ENCODE results near the gene MRPL21.

Gene MRPL21

GRCh38 chr11:68934666-68935065 is 31.0 kb upstream of the MRPL21 start:
- DNase-seq, result no peak

- no peak for DNase-seq
These were observed 30.7 kb upstream of the MRPL21 start for GRCh38 chr11:68934321-68934645.

DNA sequence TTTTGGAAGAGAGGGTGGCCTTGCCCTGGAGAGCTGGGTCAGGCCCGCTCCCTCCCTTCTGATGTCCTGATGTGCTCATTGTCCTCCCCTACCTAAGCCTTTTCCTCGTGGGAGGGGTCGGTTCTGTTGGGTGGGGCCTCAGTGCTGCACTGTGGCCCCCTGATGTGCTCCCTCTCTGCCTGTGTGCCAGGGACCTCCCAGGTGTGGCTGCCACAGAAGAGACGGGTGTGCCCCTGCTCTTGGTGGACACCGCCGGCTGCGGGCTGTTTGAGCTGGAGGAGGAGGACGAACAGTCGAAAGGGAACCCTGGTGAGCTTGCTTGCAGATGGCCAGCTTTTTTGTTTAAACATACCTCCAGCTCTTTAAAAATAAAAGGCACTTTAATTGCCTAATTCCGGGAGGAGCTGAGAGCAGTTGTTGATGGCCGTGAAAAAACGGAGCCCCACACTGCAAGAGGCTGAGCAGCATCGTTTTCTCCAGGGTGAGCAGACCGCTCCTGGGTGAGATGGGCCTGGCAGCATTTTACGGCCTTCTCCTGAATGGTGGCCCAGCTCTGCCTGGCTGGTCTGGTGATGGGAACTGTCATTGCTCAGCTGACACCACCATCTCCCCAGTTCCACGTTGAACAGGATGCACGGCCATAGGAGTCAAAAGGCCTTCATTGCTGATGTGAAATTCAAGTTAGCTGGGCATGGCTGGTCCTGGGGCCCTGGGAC is 30.1 kb upstream of the MRPL21 start:
- no peak for DNase-seq

GRCh38 chr11:68932933-68933577 is 29.4 kb upstream of the MRPL21 start:
- no peak for DNase-seq

- DNase-seq, result no peak
These were observed 28.7 kb upstream of the MRPL21 start for GRCh38 chr11:68932358-68932757.

GRCh38 chr11:68931911-68932310 is 28.3 kb upstream of the MRPL21 start:
- no peak for DNase-seq

DNA sequence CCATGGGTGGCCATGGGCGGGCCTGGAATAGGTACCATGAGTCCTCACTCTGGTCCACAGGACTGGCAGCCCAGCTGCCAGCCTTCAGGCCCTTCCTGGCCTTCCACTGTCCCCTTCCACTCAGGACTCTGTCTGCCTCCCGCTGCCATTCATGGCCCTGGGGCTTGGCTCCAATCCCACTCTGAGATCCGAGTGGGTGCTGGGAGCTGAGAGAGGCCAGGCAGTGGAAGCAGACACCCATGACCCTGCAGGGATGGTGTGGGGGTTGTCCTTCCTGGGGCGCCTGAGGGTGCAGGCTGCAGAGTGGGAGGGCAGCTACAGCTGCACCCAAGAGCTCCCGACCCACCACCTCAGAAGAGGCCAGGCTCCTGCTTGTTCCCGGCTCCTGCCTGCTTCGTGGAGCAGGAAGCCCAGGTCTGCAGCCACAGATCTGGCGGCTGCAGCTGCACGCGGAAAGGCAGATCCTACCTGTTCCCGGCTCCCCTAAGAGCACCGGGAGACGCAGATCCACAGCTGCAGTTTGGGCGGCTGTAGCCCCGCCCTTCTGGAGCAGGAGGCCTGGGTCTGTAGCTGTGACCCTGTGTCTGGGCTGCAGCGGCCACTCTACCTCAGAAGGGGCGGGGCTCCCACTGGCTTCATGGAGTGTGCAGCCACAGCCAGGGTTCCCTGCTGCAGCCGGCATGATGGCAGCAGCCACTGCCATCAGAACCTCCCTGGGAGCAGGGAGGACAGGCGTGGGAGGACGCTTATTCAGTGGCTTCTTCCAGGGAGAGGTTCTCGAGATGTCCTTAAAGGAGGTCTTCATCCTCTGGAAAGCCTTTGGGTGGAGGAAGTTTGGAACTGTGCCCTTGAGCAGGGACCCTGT is 27.6 kb upstream of the MRPL21 start:
- DNase-seq, result no peak

DNA sequence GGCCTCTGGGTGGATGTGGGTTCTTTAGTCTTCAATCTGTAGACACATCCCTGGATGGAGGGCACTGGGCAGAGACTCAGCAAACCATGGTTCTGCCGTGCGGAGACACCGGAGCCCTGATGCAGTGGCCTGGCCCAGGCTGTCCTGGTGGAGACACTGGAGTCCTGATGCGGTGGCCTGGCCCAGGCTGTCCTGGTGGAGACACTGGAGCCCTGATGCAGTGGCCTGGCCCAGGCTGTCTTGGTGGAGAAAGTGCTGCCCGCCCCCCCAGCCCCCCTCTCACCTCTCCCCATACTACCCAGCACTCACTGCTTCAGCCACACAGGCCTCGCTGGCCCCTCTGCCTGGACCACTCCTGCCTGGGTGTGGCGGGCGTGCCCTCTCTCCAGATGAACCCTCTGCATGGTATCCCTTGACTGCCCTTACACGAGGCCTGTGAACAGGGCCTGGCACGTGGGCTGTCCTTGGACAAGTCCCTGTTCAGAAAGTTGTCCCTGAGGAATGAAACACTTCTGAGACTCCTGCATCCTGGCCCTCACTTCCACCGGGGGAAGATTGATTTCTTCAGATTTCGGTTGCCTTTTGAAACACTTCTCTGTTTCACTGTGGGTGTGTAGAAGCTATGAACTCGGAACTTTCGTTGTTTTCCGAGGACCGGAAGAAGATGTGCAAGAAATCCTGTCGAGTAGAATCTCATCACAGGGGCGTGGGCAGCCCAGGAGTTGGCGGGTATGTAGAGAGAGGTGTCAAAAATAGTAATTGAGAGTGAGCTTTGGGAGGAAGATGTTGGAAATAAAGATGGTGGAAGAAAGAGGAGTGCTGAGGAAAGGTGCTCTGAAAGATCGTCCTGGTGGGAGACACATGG is 26.3 kb upstream of the MRPL21 start:
- DNase-seq, result no peak

DNA sequence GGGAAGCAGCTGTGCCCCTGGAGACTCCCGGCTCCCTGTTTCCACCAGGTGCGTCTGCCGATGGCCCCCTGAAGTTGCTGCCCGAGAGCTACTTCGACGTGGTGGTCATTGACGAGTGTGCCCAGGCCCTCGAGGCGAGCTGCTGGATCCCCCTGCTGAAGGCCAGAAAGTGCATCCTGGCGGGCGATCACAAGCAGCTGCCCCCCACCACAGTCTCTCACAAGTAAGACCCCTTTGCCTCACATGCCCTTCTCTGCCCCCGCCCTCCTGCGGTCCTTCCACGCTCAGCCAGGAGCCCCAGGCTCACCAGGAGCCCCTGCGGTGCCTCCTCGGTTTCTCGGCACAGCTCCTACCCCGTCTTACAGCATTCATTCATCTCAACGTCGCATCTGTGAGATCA is 25.5 kb upstream of the MRPL21 start:
- DNase-seq, result no peak

DNA sequence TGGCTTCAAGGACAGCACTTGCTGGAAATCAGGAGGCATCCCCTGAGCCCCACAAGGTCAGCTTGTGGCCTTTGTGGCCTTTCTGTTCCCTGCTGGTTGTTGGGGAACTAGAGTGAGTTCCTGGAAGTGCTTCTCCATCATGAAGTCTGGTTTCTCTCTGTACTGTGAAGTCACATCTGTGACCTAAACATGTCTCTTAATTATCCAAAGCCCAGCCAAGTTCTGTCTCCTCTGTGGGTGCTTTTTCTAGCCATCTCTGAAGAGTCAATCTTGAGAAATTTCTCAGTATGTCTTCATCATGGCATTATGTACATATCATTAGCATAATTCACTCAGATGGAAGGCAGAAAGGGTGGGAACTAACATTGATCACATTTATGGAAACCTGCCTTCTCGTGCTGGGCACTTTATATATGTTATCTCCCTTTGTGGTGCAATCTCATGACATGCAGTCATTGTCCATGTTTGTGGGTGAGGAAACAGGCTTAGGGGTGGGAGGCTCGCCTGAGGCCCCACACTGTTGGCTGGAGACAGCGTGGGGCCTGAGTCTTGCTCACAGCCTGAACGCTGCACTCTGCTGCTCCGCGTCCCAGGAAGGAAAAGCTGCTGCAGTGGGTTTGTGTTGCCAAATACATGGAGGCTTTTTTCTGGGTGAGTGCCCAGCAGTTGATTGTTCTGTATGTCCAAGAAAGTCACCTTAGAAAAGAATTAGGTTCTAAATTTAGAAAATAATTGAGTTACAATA is 24.7 kb upstream of the MRPL21 start:
- no peak for DNase-seq

DNA sequence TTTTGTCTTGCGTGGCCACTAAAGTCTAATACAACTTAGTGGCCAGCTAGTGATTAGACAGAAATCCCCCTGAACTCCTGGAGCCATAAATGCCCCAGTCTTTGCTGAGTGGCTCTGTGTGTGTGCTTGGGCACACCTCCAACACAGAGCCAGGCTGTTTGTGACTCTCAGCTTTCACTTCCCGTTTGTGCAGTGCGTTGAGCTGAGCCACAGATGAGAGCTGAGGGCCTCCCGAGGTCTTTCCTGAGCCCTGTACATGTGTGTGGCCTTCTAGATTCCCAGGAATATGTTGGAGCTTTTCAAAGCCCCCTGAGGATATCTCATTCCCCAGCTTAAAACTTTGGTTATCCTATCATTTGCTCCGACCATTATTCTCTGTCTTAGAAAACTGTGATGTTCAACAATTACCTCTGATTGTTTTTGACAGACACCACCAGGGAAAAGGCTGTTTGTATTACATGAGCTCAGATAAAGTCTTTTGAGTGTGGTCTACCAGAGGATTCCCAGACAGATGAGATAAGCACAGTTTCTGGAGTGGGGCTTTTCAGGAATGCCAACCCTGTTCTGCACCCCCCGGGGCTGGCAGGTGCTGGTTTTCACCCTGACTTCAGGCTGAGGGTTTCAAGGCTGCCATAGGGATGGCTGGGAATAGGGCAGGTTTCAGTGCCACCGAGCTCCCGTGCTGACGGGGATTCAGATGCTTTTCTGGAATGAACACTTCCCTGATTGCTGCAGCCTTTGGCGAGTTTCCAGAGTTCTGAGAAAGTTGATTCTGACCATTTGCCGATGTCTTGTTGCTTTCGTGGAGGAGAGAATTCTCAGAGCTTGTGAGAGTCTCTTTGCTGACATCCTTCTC is 23.9 kb upstream of the MRPL21 start:
- DNase-seq, result no peak

DNA sequence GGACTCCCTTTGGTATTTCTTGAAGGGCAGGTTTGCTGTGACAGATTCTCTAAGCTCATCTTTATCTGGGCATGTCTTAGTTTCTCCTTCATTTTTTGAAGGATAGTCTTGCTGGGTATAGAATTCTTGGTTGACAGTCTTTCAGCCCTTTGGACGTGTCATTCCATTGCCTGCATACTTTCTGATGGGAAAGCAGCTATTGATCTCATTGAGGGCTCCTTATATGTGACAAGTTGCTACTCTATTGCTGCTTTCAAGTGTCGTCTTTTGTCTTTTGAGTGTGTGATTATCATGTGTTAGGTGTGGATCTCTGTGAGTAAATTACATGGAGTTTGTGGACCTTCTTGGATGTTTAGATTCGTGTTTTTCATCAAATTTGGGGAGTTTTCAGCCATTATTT is 22.0 kb upstream of the MRPL21 start:
- no peak for DNase-seq

DNA sequence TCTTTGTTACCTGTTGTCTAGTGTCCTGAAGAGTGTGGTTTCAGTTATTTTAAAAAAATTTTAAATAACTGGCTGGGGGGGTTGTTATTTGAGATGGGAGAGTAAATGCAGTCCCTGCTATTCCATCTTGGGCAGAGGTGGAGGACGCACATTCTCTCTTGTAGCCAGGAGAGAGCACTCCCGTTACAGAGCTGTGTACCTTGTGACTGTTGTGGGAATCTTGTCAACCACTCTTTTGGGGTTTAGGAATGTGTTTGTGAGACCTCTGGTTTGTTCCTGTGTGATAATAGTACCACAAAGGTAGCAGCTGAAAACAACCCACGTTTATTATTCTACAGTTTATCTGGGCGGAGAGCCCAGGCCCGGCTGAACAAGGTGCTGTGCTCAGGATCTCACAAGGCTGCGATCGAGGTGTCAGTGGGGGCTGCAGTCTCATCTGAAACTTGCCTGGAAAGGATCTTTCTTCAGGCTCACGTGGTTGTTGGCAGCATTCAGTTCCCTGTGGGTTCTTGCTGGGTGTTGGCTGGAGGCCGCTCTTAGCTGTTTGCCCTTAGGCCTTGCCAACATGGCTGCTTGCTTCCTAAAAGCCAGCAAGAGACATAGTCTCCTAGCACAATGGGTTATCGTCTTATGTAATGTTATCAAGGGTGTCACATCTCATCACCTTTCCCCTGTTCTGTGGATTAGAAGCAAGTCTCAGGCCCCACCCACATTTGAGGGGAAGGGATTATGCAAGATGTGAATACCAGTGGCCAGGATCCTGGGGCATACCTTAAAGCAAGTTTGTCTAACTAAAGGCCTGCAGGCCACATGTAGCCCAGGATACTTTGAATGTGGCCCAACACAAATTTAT is 20.7 kb upstream of the MRPL21 start:
- DNase-seq, result no peak

GRCh38 chr11:68923614-68924013 is 20.0 kb upstream of the MRPL21 start:
- no peak for DNase-seq

DNA sequence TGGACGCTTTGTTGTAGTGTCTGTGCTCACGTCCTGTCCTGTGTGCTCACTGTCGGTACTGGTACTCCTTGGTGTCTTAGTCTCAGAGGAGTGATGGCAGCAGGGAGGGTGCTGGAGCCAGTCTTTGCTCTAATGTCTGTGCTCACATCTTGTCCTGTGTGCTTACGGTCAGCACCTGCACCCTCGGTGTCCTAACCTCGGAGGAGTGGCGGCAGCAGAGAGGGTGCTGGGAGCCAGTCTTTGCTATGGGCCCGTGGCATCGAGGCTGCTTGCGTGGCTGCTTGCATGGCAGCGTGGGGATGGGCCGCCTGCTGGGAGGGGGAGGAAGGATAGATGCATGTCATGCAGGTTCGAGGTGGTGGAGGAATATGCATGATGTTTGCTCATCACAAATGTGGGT is 12.8 kb upstream of the MRPL21 start:
- no peak for DNase-seq

DNA sequence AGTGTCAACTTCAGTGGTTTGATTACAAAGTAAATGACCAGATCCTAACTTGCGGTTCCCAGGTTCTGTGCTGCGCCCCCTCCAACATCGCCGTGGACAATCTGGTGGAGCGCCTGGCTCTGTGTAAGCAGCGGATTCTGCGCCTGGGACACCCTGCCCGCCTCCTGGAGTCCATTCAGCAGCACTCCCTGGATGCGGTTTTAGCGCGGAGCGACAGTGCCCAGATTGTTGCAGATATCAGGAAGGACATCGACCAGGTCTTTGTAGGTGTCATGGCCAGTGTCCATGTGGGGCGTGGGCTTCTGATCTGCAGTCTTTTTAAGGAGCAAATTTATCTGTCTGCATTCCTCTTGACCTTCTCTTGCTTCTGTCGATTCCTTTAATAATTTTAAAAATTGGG is 11.1 kb upstream of the MRPL21 start:
- DNase-seq, result no peak

DNA sequence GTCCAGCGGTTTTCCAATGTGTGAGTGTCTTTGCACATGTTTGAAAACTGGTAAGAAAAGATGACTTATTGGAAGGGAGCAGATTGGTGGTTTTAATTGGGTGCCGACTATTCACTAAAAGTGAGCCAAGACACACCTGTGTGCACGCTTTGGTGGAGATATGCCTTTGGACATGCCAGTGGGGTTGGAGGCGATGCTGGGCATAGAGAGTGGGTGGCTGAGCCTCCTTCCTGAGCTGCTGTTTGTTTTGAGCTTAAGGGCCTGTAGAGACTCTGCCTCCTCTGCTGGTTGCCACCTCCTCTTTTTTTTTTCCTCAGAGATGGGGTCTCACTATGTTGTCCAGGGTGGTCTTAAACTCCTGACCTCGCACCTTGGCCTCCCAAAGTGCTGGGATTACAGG is 9.6 kb upstream of the MRPL21 start:
- no peak for DNase-seq

GRCh38 chr11:68912254-68912653 is 8.6 kb upstream of the MRPL21 start:
- no peak for DNase-seq

DNA sequence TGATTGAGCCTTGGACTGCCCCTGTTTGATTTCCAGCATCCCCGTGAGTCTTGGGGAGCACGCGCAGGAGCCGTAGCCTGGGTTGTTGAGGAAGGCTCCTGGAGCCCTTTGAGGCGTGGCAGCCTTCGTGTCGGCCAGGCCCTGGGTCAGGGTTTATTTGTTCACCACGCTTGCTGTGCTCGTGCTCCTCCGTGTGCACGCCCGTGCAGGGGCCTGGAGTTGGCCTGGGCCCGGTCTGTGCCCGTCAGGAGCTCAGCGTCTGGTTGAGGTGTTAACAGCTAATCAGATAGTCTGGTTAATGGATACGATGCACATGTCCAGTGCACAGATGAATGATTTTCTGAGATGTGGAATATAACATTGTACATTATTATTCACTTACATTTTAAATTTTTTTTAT is 8.1 kb upstream of the MRPL21 start:
- DNase-seq, result no peak

GRCh38 chr11:68910965-68911364 is 7.3 kb upstream of the MRPL21 start:
- no peak for DNase-seq

Data from AML-193 (cell line).